ENCODE data around the gene DNAJC1. TPM values are rescaled to one million over a fixed set of nuclear protein-coding genes. Genes with fewer than 3 reads are reported as not detected.

DNAJC1 gene
- total and polyA plus RNA-seq, 2 of the 8 experiments (the other 6 are each of a cell fraction or from before 2014, with no cell fraction given), result 6.8 to 14.8 TPM

- H3K36me3 ChIP-seq (ENCODE audit: control insufficient read depth in 2 of 4, insufficient read depth in 4 of 4, low read length in 3 of 4), result no peaks in the 10 kb centered on the region
- no peak overlapping the region for H3K4me2 ChIP-seq (ENCODE audit: insufficient read depth in 1 of 2, low read depth in 2 of 2, low read length in 2 of 2)
- H2BK12ac ChIP-seq (ENCODE audit: low read depth, low read length), result no peak overlapping the region
- no peaks in the 10 kb centered on the region for H3K4me1 ChIP-seq (replicated peaks in 1 of 4; ENCODE audit: control insufficient read depth in 3 of 4, insufficient read depth in 4 of 4, low read length in 3 of 4)
- TF ChIP-seq CBX8 (IDR thresholded peaks at IDR 0.05; ENCODE audit: borderline replicate concordance, low read depth, low read length) (no peak), RBBP5 (IDR thresholded peaks at IDR 0.05; ENCODE audit: borderline replicate concordance, low read depth, low read length) (no peak), BCL11A (IDR thresholded peaks at IDR 0.05; ENCODE audit: low read depth in 2 of 2, low read length in 2 of 2) (no peak), GABPA (IDR thresholded peaks at IDR 0.05; ENCODE audit: borderline replicate concordance, insufficient read depth, low read length) (no peak), NRF1 (IDR thresholded peaks at IDR 0.05; ENCODE audit: low read depth, low read length) (no peak), TCF12 (IDR thresholded peaks at IDR 0.05; ENCODE audit: low read depth, low read length) (no peak), FOSL1 (IDR thresholded peaks at IDR 0.05; ENCODE audit: insufficient read depth, low read depth, low read length) (no peak), RFX5 (IDR thresholded peaks at IDR 0.05; ENCODE audit: borderline replicate concordance, low read depth, low read length) (no peak)
- no peaks in the 10 kb centered on the region for H3K79me1 ChIP-seq (ENCODE audit: low read depth, low read length)
- no peaks in the 10 kb centered on the region for H3K79me2 ChIP-seq (ENCODE audit: control insufficient read depth in 1 of 2, insufficient read depth in 2 of 2, low read length in 2 of 2)
- H2BK15ac ChIP-seq (ENCODE audit: low read length), result no peak overlapping the region
- no peak overlapping the region for H3K9ac ChIP-seq (replicated peaks in 1 of 4; ENCODE audit: extremely low read depth in 1 of 4, low read depth in 3 of 4, low read length in 3 of 4)
- no peak for DNase-seq (ENCODE audit: low read depth in 1 of 2, low spot score in 2 of 2)
- H3K14ac ChIP-seq (ENCODE audit: insufficient read length), result no peak overlapping the region
- H4K5ac ChIP-seq (ENCODE audit: insufficient read length, low read depth, low read length), result no peak overlapping the region
- no peak overlapping the region for H2AK5ac ChIP-seq (ENCODE audit: low read depth, low read length)
- H3K27ac ChIP-seq (ENCODE audit: low read depth, low read length), result 0 out of 2 replicates have a peak overlapping the region, but pooled peaks have one; percentile 38
- no peaks in the 10 kb centered on the region for H3K9me3 ChIP-seq (ENCODE audit: insufficient read depth in 2 of 2, low read depth in 1 of 2, low read length in 1 of 2)
- H2BK20ac ChIP-seq (ENCODE audit: low read length), result no peak overlapping the region
- H3K56ac ChIP-seq (replicated peaks; ENCODE audit: insufficient read length, low read depth, low read length), result no peak overlapping the region
- H3K23ac ChIP-seq (ENCODE audit: insufficient read length), result no peak overlapping the region
- no peaks in the 10 kb centered on the region for H3K23me2 ChIP-seq (ENCODE audit: low read depth, low read length)
- no peak overlapping the region for H3K4ac ChIP-seq (replicated peaks; ENCODE audit: insufficient read length, low read depth, low read length)
- no peak overlapping the region for H2BK5ac ChIP-seq (ENCODE audit: low read depth, low read length)
- no peak overlapping the region for H3K4me3 ChIP-seq (ENCODE audit: extremely low read depth in 1 of 4, insufficient read depth in 2 of 4, low read depth in 3 of 4, low read length in 4 of 4)
- no peak overlapping the region for H2BK120ac ChIP-seq (replicated peaks; ENCODE audit: low read depth, low read length)
- ChIA-PET CTCF (ENCODE audit: partially characterized antibody) (interaction anchor here (1.2 kb wide), 1 partner anchor 11 kb away, joined by 3 read pairs; no protein-coding TSS in a partner anchor), POLR2A (ENCODE audit: partially characterized antibody) (no interaction called here)
- WGBS, 2 experiments (ENCODE audit: extremely low coverage in 1 of 2, insufficient coverage in 1 of 2, insufficient read length in 1 of 2, insufficient replicate concordance in 2 of 2, low coverage in 1 of 2, low lambda C conversion rate in 2 of 2, missing lambda C conversion rate in 1 of 2), result 80% methylated on average over 1 of the region's 1 CpG; no CpG with 5 or more reads in 1 of the 2 experiments
- no peak for FAIRE-seq
- H3K18ac ChIP-seq (ENCODE audit: extremely low read depth, low read length), result no peak overlapping the region
- no peaks in the 10 kb centered on the region for H4K20me1 ChIP-seq (replicated peaks in 1 of 2; ENCODE audit: control insufficient read depth in 1 of 2, insufficient read depth in 2 of 2, low read length in 2 of 2)
- H4K91ac ChIP-seq (replicated peaks; ENCODE audit: insufficient read length, low read length), result no peak overlapping the region
- no peak overlapping the region for H2AFZ ChIP-seq (ENCODE audit: low read length)
- no peak overlapping the region for H4K8ac ChIP-seq (ENCODE audit: extremely low read depth, insufficient read depth, low read length)
- H3K27me3 ChIP-seq (replicated peaks in 1 of 4; ENCODE audit: control insufficient read depth in 3 of 4, extremely low read depth in 1 of 4, insufficient read depth in 3 of 4, low read length in 3 of 4), result no peaks in the 10 kb centered on the region
These were observed 142.8 kb downstream of the DNAJC1 start for GRCh38 chr10:21860718-21861117.
